HCT116 (cell line): Measurements from ENCODE around the gene PIP5K1A. TPM values are rescaled to one million over a fixed set of nuclear protein-coding genes. Genes with fewer than 3 reads are reported as not detected.

Source experiments
- ATAC-seq: fragments of 200-7000 bp; cut with Tn5 transposase; 2 replicates; pipeline ENCODE4 v1.9.1; 2020; ENCODE audit warnings: mild to moderate bottlenecking, moderate library complexity
- BruUV-seq: library from RNA; stranded (reverse); fragments of 400-500 nt; replicated peaks from 2 replicates; lab custom pipeline; 2021; lab: Mats Ljungman, UMichigan
- CTCF ChIA-PET: fragments of 300-600 bp; sonication (Branson Sonifier 250); formaldehyde crosslinking; loops from one replicate; lab custom pipeline; 2021; ENCODE audit warnings: antibody characterized with exemption; lab: Charles Lee
- POLR2A ChIA-PET: fragments of 300-600, 350-600 bp; sonication (Branson Sonifier 250); formaldehyde crosslinking; loops from one replicate; lab custom pipeline; 2021; ENCODE audit warnings: antibody characterized with exemption; lab: Charles Lee
- RAD21 ChIA-PET, 2 experiments: fragments of 300-600 bp; sonication (Branson Sonifier 250); formaldehyde crosslinking; loops; one replicate each; lab custom pipeline; 2023; ENCODE audit warnings: low total read pairs in 2 of 2; ENCODE audit not compliant: uncharacterized antibody in 2 of 2, unreplicated experiment in 2 of 2, low non-redundant PET in 1 of 2; lab: Charles Lee
- DNase-seq: peaks from one replicate; pipeline ENCODE4 v3.0.0-alpha.2; 2010; ENCODE audit warnings: low read depth, low spot score
- H2AFZ ChIP-seq: fragments of 200-600 bp; shearing (Covaris generic), sonication (generic); 2 replicates; pipeline ENCODE4 v1.6.1; 2017; ENCODE audit warnings: low read depth, mixed run types, mixed read lengths, antibody characterized with exemption, low read length; ENCODE audit not compliant: poor library complexity, severe bottlenecking
- H3K27ac ChIP-seq: 2 replicates; pipeline ENCODE4 v1.5.1; 2012; ENCODE audit warnings: low read depth, low read length
- H3K27me3 ChIP-seq: fragments of 200-600 bp; sonication (generic); 2 replicates; pipeline ENCODE4 v1.6.1; 2016; ENCODE audit warnings: mixed run types, low read length, mixed read lengths; ENCODE audit not compliant: insufficient read depth
- H3K36me3 ChIP-seq, 2 experiments: fragments of 200-500 bp in 1 of 2; fragments of 200-600 bp in 1 of 2; sonication (Bioruptor generic) in 1 of 2; sonication (generic) in 1 of 2; 2 replicates each; pipeline versions ENCODE4 v1.5.1 to v1.6.1; 2014 to 2016; ENCODE audit warnings: low read length in 2 of 2, inconsistent platforms in 1 of 2, mixed read lengths in 1 of 2, mixed run types in 1 of 2; ENCODE audit not compliant: insufficient read depth in 2 of 2, control insufficient read depth in 1 of 2
- H3K4me1 ChIP-seq, 2 experiments: fragments of 200-600 bp in 1 of 2; sonication (generic) in 1 of 2; 2 replicates each; pipeline versions ENCODE4 v1.5.1 to v1.6.1; 2012 to 2017; ENCODE audit warnings: low read length in 2 of 2, inconsistent platforms in 1 of 2, mild to moderate bottlenecking in 1 of 2, mixed read lengths in 1 of 2, mixed run types in 1 of 2, moderate library complexity in 1 of 2; ENCODE audit not compliant: insufficient read depth in 2 of 2, control insufficient read depth in 1 of 2
- H3K4me2 ChIP-seq: fragments of 200-600 bp; sonication (generic); 2 replicates; pipeline ENCODE4 v1.6.1; 2017; ENCODE audit warnings: mixed run types, low read length, mixed read lengths
- H3K4me3 ChIP-seq, 2 experiments: fragments of 200-600 bp in 1 of 2; sonication (generic) in 1 of 2; replicated peaks in 1 of 2; 2 replicates each; pipeline ENCODE4 v1.5.1; 2011 to 2016; ENCODE audit warnings: low read length in 2 of 2, control low read depth in 1 of 2, low read depth in 1 of 2, mild to moderate bottlenecking in 1 of 2, mixed read lengths in 1 of 2, mixed run types in 1 of 2
- H3K79me2 ChIP-seq: fragments of 200-600 bp; sonication (generic); 2 replicates; pipeline ENCODE4 v1.6.1; 2017; ENCODE audit warnings: mild to moderate bottlenecking, mixed run types, low read length, moderate library complexity, mixed read lengths; ENCODE audit not compliant: insufficient read depth
- H3K9ac ChIP-seq: fragments of 200-600 bp; sonication (generic); 2 replicates; pipeline ENCODE4 v1.6.1; 2016; ENCODE audit warnings: low read length, mixed read lengths
- H3K9me2 ChIP-seq: fragments of 200-600 bp; sonication (generic), shearing (Covaris generic); 2 replicates; pipeline ENCODE4 v1.6.1; 2017; ENCODE audit warnings: mixed run types, mild to moderate bottlenecking, moderate library complexity; ENCODE audit not compliant: insufficient read depth
- H3K9me3 ChIP-seq, 2 experiments: fragments of 200-500 bp in 1 of 2; fragments of 200-600 bp in 1 of 2; sonication (Bioruptor generic) in 1 of 2; sonication (generic) in 1 of 2; 2 replicates each; pipeline ENCODE4 v1.6.1; 2014 to 2017; ENCODE audit warnings: low read length in 2 of 2, mixed read lengths in 2 of 2, inconsistent platforms in 1 of 2, low read depth in 1 of 2, mild to moderate bottlenecking in 1 of 2, mixed run types in 1 of 2, moderate library complexity in 1 of 2; ENCODE audit not compliant: control insufficient read depth in 1 of 2, insufficient read depth in 1 of 2
- H4K20me1 ChIP-seq: fragments of 200-600 bp; sonication (generic), shearing (Covaris generic); 2 replicates; pipeline ENCODE4 v1.6.1; 2017; ENCODE audit warnings: mixed run types, mild to moderate bottlenecking, moderate library complexity; ENCODE audit not compliant: insufficient read depth
- CBX3 ChIP-seq: IDR thresholded peaks from 2 replicates; pipeline ENCODE4 v1.6.1; 2012; ENCODE audit warnings: low read depth
- CEBPB ChIP-seq: IDR thresholded peaks from 2 replicates; pipeline ENCODE4 v1.6.1; 2012; ENCODE audit warnings: low read depth
- ELF1 ChIP-seq: IDR thresholded peaks from 2 replicates; pipeline ENCODE4 v1.6.1; 2012; ENCODE audit warnings: low read depth, borderline replicate concordance
- EZH2 ChIP-seq: fragments of 200-600 bp; sonication (generic); IDR thresholded peaks from 2 replicates; pipeline ENCODE4 v1.6.1; 2017; ENCODE audit warnings: antibody characterized with exemption, mixed run types
- EZH2phosphoT487 ChIP-seq: fragments of 200-600 bp; IDR thresholded peaks from 2 replicates; pipeline ENCODE4 v1.6.1; 2018; ENCODE audit warnings: antibody characterized with exemption, borderline replicate concordance
- FOSL1 ChIP-seq: IDR thresholded peaks from 2 replicates; pipeline ENCODE4 v1.6.1; 2012; ENCODE audit warnings: low read depth
- JUND ChIP-seq: IDR thresholded peaks from 2 replicates; pipeline ENCODE4 v1.6.1; 2012
- POLR2A ChIP-seq: IDR thresholded peaks from 2 replicates; pipeline ENCODE4 v1.7.0; 2011; ENCODE audit warnings: borderline replicate concordance; ENCODE audit not compliant: insufficient read depth, insufficient read length; ENCODE audit errors: extremely low read depth
- POLR2AphosphoS5 ChIP-seq: IDR thresholded peaks from 2 replicates; pipeline ENCODE4 v1.6.1; 2011; ENCODE audit warnings: mild to moderate bottlenecking, low read depth, low read length, moderate library complexity
- SIN3A ChIP-seq: IDR thresholded peaks from 2 replicates; pipeline ENCODE4 v1.6.1; 2012; ENCODE audit warnings: low read depth
- TCF7L2 ChIP-seq: IDR thresholded peaks from 2 replicates; pipeline ENCODE4 v1.7.0; 2011; ENCODE audit warnings: borderline replicate concordance, inconsistent platforms; ENCODE audit not compliant: insufficient read depth, insufficient read length; ENCODE audit errors: extremely low read depth
- YY1 ChIP-seq: IDR thresholded peaks from 2 replicates; pipeline ENCODE4 v1.6.1; 2011; ENCODE audit warnings: low read length, low read depth, moderate library complexity, mild to moderate bottlenecking; ENCODE audit not compliant: insufficient replicate concordance; ENCODE audit errors: extremely low read depth
- ZFX ChIP-seq: fragments of 450-650 bp; IDR thresholded peaks from 2 replicates; pipeline ENCODE4 v1.6.1; 2017
- intact Hi-C: fragments of 100-400 bp; cut with micrococcal nuclease; formaldehyde crosslinking; loops from 2 replicates; pipeline ENCODE4 v1.10.0; 2022
- total RNA-seq: library from RNA; stranded (reverse); gene quantifications from one replicate; pipeline ENCODE4 v1.2.1, GENCODE V29; 2021; ENCODE audit not compliant: unreplicated experiment
- TF ChIP-seq, protein P1 (sequence below): IDR thresholded peaks from 2 replicates; pipeline ENCODE4 v1.6.1; 2012

PIP5K1A gene
- total RNA-seq, 1 experiment from 2014 or later: 75.4 TPM

DNA sequence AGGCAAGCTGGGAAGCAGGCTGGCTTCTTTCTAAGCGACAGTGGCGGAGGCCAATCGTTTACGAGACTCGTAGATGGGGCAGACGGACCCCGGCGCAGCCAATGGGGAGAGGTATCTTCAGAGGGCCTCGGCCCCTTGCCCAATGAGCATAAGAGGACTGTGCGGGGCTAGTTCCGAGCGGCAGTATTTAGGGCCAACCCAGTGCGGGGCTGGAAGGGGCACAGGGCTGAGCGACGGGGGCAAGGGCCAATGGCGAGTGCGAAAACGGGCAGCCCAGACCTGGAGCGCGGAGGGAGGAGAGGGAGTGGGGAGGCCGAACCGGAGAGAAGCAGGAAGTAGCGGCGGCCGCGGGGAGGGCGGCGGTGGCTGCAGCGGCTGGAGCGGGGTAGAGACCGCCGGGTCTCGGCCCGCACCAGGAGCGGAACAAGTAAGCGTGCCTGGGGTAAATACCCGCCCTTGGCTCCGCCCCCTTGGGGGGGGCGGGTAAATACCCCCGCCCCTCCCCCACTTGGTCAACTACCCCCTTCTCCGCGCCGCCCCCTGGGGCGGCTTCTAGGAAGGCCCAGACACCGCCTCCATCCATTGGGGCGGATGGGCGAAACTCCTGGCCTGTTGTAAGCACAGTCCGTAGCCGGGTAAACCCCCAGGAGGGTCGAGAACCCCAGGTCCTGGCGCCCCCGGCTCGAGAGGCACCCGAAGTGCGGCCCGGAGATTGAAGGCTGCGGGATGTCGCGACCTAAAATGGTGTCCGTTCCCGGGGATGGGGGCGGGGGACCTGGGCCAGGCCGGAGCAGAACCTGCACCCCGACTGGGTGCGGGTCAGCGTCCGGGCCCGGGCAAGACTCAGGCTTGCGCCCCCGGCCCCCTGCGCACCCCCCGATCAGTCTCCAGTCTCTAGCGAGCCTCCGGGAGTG, 83.9 kb downstream of the PIP5K1A start, which contains the start of gene ZNF687:
TSS of gene ZNF687 (plus strand) at position 331 of the 914 bp plus-strand sequence. CDS start 3,993 bp downstream, outside the sequence.
- no TSS peak for BruUV-seq
- Histone ChIP-seq H3K9me2 (no peaks in the 10 kb centered on the region), H3K9me3 (no peaks in the 10 kb centered on the region), H3K4me3 (peak within 1 kb of the TSS; percentile 59 to 79), H3K27me3 (no peaks in the 10 kb centered on the region), H4K20me1 (no peaks in the 10 kb centered on the region), H3K4me2 (peak within 1 kb of the TSS; percentile 97), H3K9ac (peak within 1 kb of the TSS; percentile 90), H3K27ac (peak within 1 kb of the TSS; percentile 92), H2AFZ (peak within 1 kb of the TSS; percentile 97), H3K79me2 (peaks cover 22% of the 10 kb centered on the region), H3K4me1 (peaks cover 11 to 25% of the 10 kb centered on the region in 2 experiments), H3K36me3 (peaks cover 5 to 8% of the 10 kb centered on the region in 2 experiments; a peak in 3 of 4 replicates)
- TF ChIP-seq POLR2A (peak; percentile 32), CEBPB (no peak), JUND (no peak), YY1 (peak; percentile 10), TCF7L2 (no peak), POLR2AphosphoS5 (peak; percentile 66), CBX3 (no peak), ZFX (peak; percentile 85), ELF1 (no peak), FOSL1 (no peak), EZH2phosphoT487 (no peak), SIN3A (no peak), EZH2 (no peak)
- TF ChIP-seq, protein P1, sequence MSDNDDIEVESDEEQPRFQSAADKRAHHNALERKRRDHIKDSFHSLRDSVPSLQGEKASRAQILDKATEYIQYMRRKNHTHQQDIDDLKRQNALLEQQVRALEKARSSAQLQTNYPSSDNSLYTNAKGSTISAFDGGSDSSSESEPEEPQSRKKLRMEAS: no peak
- RAD21 ChIA-PET: interaction anchor here in 1 of 2 experiments (1.0 to 1.3 kb wide), 4 partner anchors 19 to 452 kb away, joined by 3 to 6 read pairs (median 4); no protein-coding TSS in a partner anchor
- intact Hi-C loops: loop anchor here (1.0 to 2.0 kb wide), 2 partner anchors 85 to 116 kb away; no protein-coding TSS in a partner anchor
- CTCF ChIA-PET: interaction anchor here (0.9 to 2.0 kb wide), 8 partner anchors 19 to 257 kb away, joined by 3 to 9 read pairs (median 4); no protein-coding TSS in a partner anchor
- POLR2A ChIA-PET: interaction anchor here (0.7 to 2.1 kb wide), 18 partner anchors 10 to 481 kb away, joined by 3 to 9 read pairs (median 4); partner anchors contain the start of genes MRPL9, PI4KB, PSMD4 and VPS72
- DNase-seq (peak; percentile 100), ATAC-seq (peak; percentile 92)
